Breast epithelium (tissue), 4 donors: ENCODE data around the gene ST6GALNAC3. TPM values are rescaled to one million over a fixed set of nuclear protein-coding genes. Genes with fewer than 3 reads are reported as not detected.

Experiments
- DNase-seq, 2 donors: peaks; one replicate each; pipeline ENCODE4 v3.0.0-alpha.2; 2019; ENCODE audit warnings: low spot score in 2 of 2
- H3K27ac ChIP-seq, 2 donors: fragments of 200-600 bp; sonication (generic) in 1 of 2; one replicate each; pipeline ENCODE4 v1.5.1; 2016 to 2019; ENCODE audit warnings: mild to moderate bottlenecking in 1 of 2
- H3K27me3 ChIP-seq, 2 donors: fragments of 200-600 bp; sonication (generic) in 1 of 2; one replicate each; pipeline versions ENCODE4 v1.5.1 to v1.6.0; 2017 to 2019; ENCODE audit warnings: control low read depth in 1 of 2, mild to moderate bottlenecking in 1 of 2
- H3K36me3 ChIP-seq: fragments of 200-600 bp; one replicate; pipeline ENCODE4 v1.5.1; 2019
- H3K4me1 ChIP-seq, 2 donors: fragments of 200-600 bp; sonication (generic); one replicate each; pipeline ENCODE4 v1.5.1; 2016 to 2019; ENCODE audit warnings: control low read depth in 1 of 2
- H3K4me3 ChIP-seq, 3 donors: fragments of 200-600 bp; sonication (generic); 1 replicate in 2 of 3; 2 replicates in 1 of 3; pipeline ENCODE4 v1.5.1; 2016 to 2019; ENCODE audit warnings: mild to moderate bottlenecking in 3 of 3, moderate library complexity in 2 of 3
- H3K9me3 ChIP-seq, 2 donors: fragments of 200-600 bp; sonication (generic) in 1 of 2; one replicate each; pipeline ENCODE4 v1.5.1; 2016 to 2019; ENCODE audit warnings: control low read depth in 1 of 2
- CTCF ChIP-seq, 3 donors: fragments of 450-650 bp; IDR thresholded peaks; one replicate each; pipeline ENCODE4 v1.5.1; 2016 to 2017; ENCODE audit warnings: antibody characterized with exemption in 3 of 3, mild to moderate bottlenecking in 3 of 3, moderate library complexity in 3 of 3
- POLR2A ChIP-seq: fragments of 450-650 bp; IDR thresholded peaks from one replicate; pipeline ENCODE4 v1.6.1; 2016; ENCODE audit warnings: antibody characterized with exemption, mild to moderate bottlenecking, moderate library complexity
- POLR2AphosphoS5 ChIP-seq, 3 donors: sonication (generic); formaldehyde crosslinking; IDR thresholded peaks; one replicate each; pipeline ENCODE4 v1.6.1; 2017; ENCODE audit warnings: antibody characterized with exemption in 3 of 3
- intact Hi-C: fragments of 100-400 bp; cut with DNase I; formaldehyde crosslinking; loops from one replicate; pipeline ENCODE4 v1.15.1; 2023; ENCODE audit warnings: low total_unique reads
- total RNA-seq, 3 donors: library from RNA; depleted of rRNA; stranded (reverse); fragments of >200 nt; gene quantifications; one replicate each; pipeline ENCODE4 v1.1.0, GENCODE V29; 2016

Gene ST6GALNAC3
- total RNA-seq, 3 donors from 2014 or later: 4.1 to 14.4 (median 8.5) TPM

- Histone ChIP-seq H3K9me3 (peaks cover 0 to 4% of the 10 kb centered on the region in 2 donors), H3K4me1 (no peaks in the 10 kb centered on the region), H3K27me3 (no peaks in the 10 kb centered on the region), H3K4me3 (no peak overlapping the region), H3K36me3 (no peaks in the 10 kb centered on the region), H3K27ac (no peak overlapping the region)
- intact Hi-C loops: no loop called here
- TF ChIP-seq POLR2A (no peak), POLR2AphosphoS5 (IDR thresholded peaks at IDR 0.05) (no peak), CTCF (IDR thresholded peaks at IDR 0.05) (no peak)
- DNase-seq: no peak
Measured at GRCh38 chr1:76625886-76626678, 551.5 kb downstream of the ST6GALNAC3 start.

GRCh38 chr1:76627498-76627897 lies 553.0 kb downstream of the ST6GALNAC3 start:
- H3K4me1 ChIP-seq: no peaks in the 10 kb centered on the region
- TF ChIP-seq POLR2AphosphoS5 (IDR thresholded peaks at IDR 0.05) (no peak), CTCF (IDR thresholded peaks at IDR 0.05) (no peak), POLR2A (no peak)
- H3K9me3 ChIP-seq: peaks cover 0 to 4% of the 10 kb centered on the region in 2 donors
- H3K4me3 ChIP-seq: no peak overlapping the region
- H3K27ac ChIP-seq: no peak overlapping the region
- no peak for DNase-seq
- no peaks in the 10 kb centered on the region for H3K27me3 ChIP-seq
- intact Hi-C loops: no loop called here
- no peaks in the 10 kb centered on the region for H3K36me3 ChIP-seq

- Histone ChIP-seq H3K36me3 (no peaks in the 10 kb centered on the region), H3K4me1 (no peaks in the 10 kb centered on the region), H3K27ac (no peak overlapping the region), H3K27me3 (no peaks in the 10 kb centered on the region), H3K4me3 (no peak overlapping the region), H3K9me3 (peaks cover 0 to 4% of the 10 kb centered on the region in 2 donors)
- TF ChIP-seq POLR2AphosphoS5 (IDR thresholded peaks at IDR 0.05): no peak
- no peak for TF ChIP-seq CTCF (IDR thresholded peaks at IDR 0.05)
- no peak for TF ChIP-seq POLR2A
- intact Hi-C loops: loop anchor here (1.0 kb wide), 1 partner anchor 8 kb away; no protein-coding TSS in a partner anchor
- DNase-seq: no peak
Measured at GRCh38 chr1:76627901-76628300, 553.4 kb downstream of the ST6GALNAC3 start.

- H3K36me3 ChIP-seq: no peaks in the 10 kb centered on the region
- no peaks in the 10 kb centered on the region for H3K27me3 ChIP-seq
- H3K4me1 ChIP-seq: no peaks in the 10 kb centered on the region
- peaks cover 0 to 4% of the 10 kb centered on the region in 2 donors for H3K9me3 ChIP-seq
- no peak overlapping the region for H3K27ac ChIP-seq
- no peak for TF ChIP-seq CTCF (IDR thresholded peaks at IDR 0.05)
- no peak for TF ChIP-seq POLR2A
- TF ChIP-seq POLR2AphosphoS5 (IDR thresholded peaks at IDR 0.05): no peak
- intact Hi-C loops: no loop called here
- no peak for DNase-seq
- no peak overlapping the region for H3K4me3 ChIP-seq
Measured at GRCh38 chr1:76632136-76632535, 557.6 kb downstream of the ST6GALNAC3 start.

GRCh38 chr1:76635784-76636183 lies 561.2 kb downstream of the ST6GALNAC3 start:
- no peak for DNase-seq
- intact Hi-C loops: no loop called here
- TF ChIP-seq POLR2A (no peak), POLR2AphosphoS5 (IDR thresholded peaks at IDR 0.05) (no peak)
- H3K9me3 ChIP-seq: no peaks in the 10 kb centered on the region
- H3K4me3 ChIP-seq: no peak overlapping the region
- no peaks in the 10 kb centered on the region for H3K36me3 ChIP-seq
- no peaks in the 10 kb centered on the region for H3K4me1 ChIP-seq
- no peak overlapping the region for H3K27ac ChIP-seq
- no peaks in the 10 kb centered on the region for H3K27me3 ChIP-seq
